ENCODE data around the gene CD209.
"Not testable (repeated sequence)": the region's sequence is repeated elsewhere in the genome, so short reads cannot be mapped to it uniquely, and the experiment has no call there.

Gene CD209

GRCh38 chr19:7746903-7747884 lies at the start of gene CD209:
Gene CD209 (minus strand): TSS chr19:7747534. CDS start chr19:7747511, 23 bp downstream.
- TF ChIP-seq CTCF (IDR thresholded peaks at IDR 0.05; ENCODE audit: low read depth, low read length, missing control alignments), result no peak
- no peak within 1 kb of the TSS for H3K4me3 ChIP-seq (ENCODE audit: low read depth, low read length)
- no peak for DNase-seq (ENCODE audit: low read depth)

- TF ChIP-seq CTCF (IDR thresholded peaks at IDR 0.05; ENCODE audit: low read depth, low read length, missing control alignments), result no peak
- H3K4me3 ChIP-seq (ENCODE audit: low read depth, low read length), result no peak overlapping the region
- DNase-seq (ENCODE audit: low read depth), result no peak
These were observed 48.3 kb upstream of the CD209 start for GRCh38 chr19:7795555-7796161.

- no peak overlapping the region for H3K4me3 ChIP-seq (ENCODE audit: low read depth, low read length)
- TF ChIP-seq CTCF (IDR thresholded peaks at IDR 0.05; ENCODE audit: low read depth, low read length, missing control alignments), result no peak
- no peak for DNase-seq (ENCODE audit: low read depth)
These were observed 46.2 kb upstream of the CD209 start for GRCh38 chr19:7793493-7793892.

GRCh38 chr19:7792701-7793100 lies 45.4 kb upstream of the CD209 start:
- DNase-seq (ENCODE audit: low read depth); H3K4me3 ChIP-seq (ENCODE audit: low read depth, low read length): not testable (repeated sequence)

GRCh38 chr19:7792281-7792680 lies 44.9 kb upstream of the CD209 start:
- H3K4me3 ChIP-seq (ENCODE audit: low read depth, low read length), result no peak overlapping the region
- no peak for TF ChIP-seq CTCF (IDR thresholded peaks at IDR 0.05; ENCODE audit: low read depth, low read length, missing control alignments)
- no peak for DNase-seq (ENCODE audit: low read depth)

GRCh38 chr19:7790416-7790815 lies 43.1 kb upstream of the CD209 start:
- H3K4me3 ChIP-seq (ENCODE audit: low read depth, low read length), result no peak overlapping the region
- no peak for DNase-seq (ENCODE audit: low read depth)
- TF ChIP-seq CTCF (IDR thresholded peaks at IDR 0.05; ENCODE audit: low read depth, low read length, missing control alignments), result no peak

- no peak for DNase-seq (ENCODE audit: low read depth)
- no peak overlapping the region for H3K4me3 ChIP-seq (ENCODE audit: low read depth, low read length)
- TF ChIP-seq CTCF (IDR thresholded peaks at IDR 0.05; ENCODE audit: low read depth, low read length, missing control alignments), result no peak
These were observed 42.1 kb upstream of the CD209 start for GRCh38 chr19:7789447-7789846.

Data from GM12864 (cell line).